Measurements from ENCODE around the gene REC114.

The REC114 gene

DNA sequence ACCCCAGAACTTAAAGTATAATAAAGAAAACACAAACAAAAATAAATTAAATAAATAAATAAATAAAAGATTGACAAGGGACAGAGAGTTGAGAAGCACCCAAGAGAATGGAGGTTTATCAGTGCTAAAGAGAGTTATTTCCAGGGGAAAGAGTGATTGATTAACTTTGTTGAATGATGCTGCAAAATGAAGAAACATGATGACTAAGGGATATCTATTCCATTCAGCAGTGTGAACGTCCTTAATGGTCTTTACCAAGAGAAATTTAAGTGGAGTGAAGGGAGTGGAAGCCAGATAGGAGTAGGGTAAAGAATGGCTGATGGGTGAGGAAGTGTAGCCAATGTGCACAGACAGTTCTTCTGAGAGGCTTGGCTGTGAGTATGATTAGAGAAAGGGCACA lies 11.1 kb downstream of the REC114 start:
- ChIA-PET CTCF (no interaction called here), POLR2A (no interaction called here)
- TF ChIP-seq LEF1 (IDR thresholded peaks at IDR 0.05; ENCODE audit: borderline replicate concordance) (no peak), BHLHE40 (IDR thresholded peaks at IDR 0.05; ENCODE audit: borderline replicate concordance) (no peak), PKNOX1 (IDR thresholded peaks at IDR 0.05) (no peak), NFRKB (IDR thresholded peaks at IDR 0.05) (no peak), L3MBTL2 (conservative IDR thresholded peaks at IDR 0.05) (no peak), CTBP1 (IDR thresholded peaks at IDR 0.05; ENCODE audit: borderline replicate concordance) (no peak), ZNF384 (IDR thresholded peaks at IDR 0.05) (no peak)
- DNase-seq (ENCODE audit: extremely low spot score), result no peak

- POLR2A ChIA-PET, result interaction anchor here (1.7 kb wide), 1 partner anchor 177 kb away, joined by 6 read pairs; the partner anchor contains the start of gene NPTN
- CTCF ChIA-PET, result no interaction called here
- TF ChIP-seq SP1 (IDR thresholded peaks at IDR 0.05) (no peak), ELF4 (IDR thresholded peaks at IDR 0.05) (no peak), PKNOX1 (IDR thresholded peaks at IDR 0.05) (no peak), L3MBTL2 (conservative IDR thresholded peaks at IDR 0.05) (no peak), ARNT (IDR thresholded peaks at IDR 0.05) (no peak), ZNF384 (IDR thresholded peaks at IDR 0.05) (no peak), LEF1 (IDR thresholded peaks at IDR 0.05; ENCODE audit: borderline replicate concordance) (no peak), FOXK2 (IDR thresholded peaks at IDR 0.05) (no peak), SUZ12 (IDR thresholded peaks at IDR 0.05) (no peak), BHLHE40 (IDR thresholded peaks at IDR 0.05; ENCODE audit: borderline replicate concordance) (no peak), CTBP1 (IDR thresholded peaks at IDR 0.05; ENCODE audit: borderline replicate concordance) (no peak), NFRKB (IDR thresholded peaks at IDR 0.05) (no peak), FOXM1 (IDR thresholded peaks at IDR 0.05; ENCODE audit: borderline replicate concordance) (no peak), FOXA1 (IDR thresholded peaks at IDR 0.05) (no peak)
- DNase-seq (ENCODE audit: extremely low spot score), result no peak
These were observed 12.9 kb downstream of the REC114 start for GRCh38 chr15:73455876-73456275.

- CTCF ChIA-PET, result no interaction called here
- no peak for DNase-seq (ENCODE audit: extremely low spot score)
These were observed 14.4 kb downstream of the REC114 start for GRCh38 chr15:73457334-73457733.

DNA sequence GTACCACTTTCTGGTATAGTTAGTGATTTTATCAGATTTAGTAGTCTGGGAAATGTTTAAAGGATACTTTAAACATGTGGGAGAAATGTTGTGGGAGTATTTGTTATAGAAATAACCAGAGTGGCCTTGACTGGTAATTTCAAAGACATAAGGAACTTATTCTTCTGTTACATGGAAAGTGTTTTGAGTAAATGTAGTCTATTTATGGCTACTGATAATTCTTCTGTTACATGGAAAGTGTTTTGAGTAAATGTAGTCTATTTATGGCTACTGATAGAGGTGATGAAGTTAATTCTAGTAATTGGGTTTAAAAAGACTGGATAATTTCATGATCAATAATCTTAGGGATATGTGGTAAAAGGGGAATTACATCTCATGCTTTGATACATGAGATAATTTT lies 17.7 kb downstream of the REC114 start:
- ChIA-PET POLR2A (no interaction called here), CTCF (no interaction called here)

More at GRCh38 chr15:73457334-73457733, 14.4 kb downstream of the REC114 start:
- POLR2A ChIA-PET, result interaction anchor here (1.7 kb wide), 1 partner anchor 176 kb away, joined by 6 read pairs; the partner anchor contains the start of gene NPTN
- TF ChIP-seq BHLHE40 (IDR thresholded peaks at IDR 0.05; ENCODE audit: borderline replicate concordance) (no peak), PKNOX1 (IDR thresholded peaks at IDR 0.05) (no peak)

GRCh38 chr15:73464602-73465001 lies 21.6 kb downstream of the REC114 start:
- POLR2A ChIA-PET, result no interaction called here
- TF ChIP-seq ELF4 (IDR thresholded peaks at IDR 0.05) (no peak), ARNT (IDR thresholded peaks at IDR 0.05) (no peak), BHLHE40 (IDR thresholded peaks at IDR 0.05; ENCODE audit: borderline replicate concordance) (no peak), TARDBP (IDR thresholded peaks at IDR 0.05) (no peak), FOXK2 (IDR thresholded peaks at IDR 0.05) (no peak), SUZ12 (IDR thresholded peaks at IDR 0.05) (no peak), PKNOX1 (IDR thresholded peaks at IDR 0.05) (no peak), L3MBTL2 (conservative IDR thresholded peaks at IDR 0.05) (no peak), NFRKB (IDR thresholded peaks at IDR 0.05) (no peak), SP1 (IDR thresholded peaks at IDR 0.05) (no peak)
- CTCF ChIA-PET, result interaction anchor here (0.7 to 1.5 kb wide), 5 partner anchors 16 to 465 kb away, joined by 3 to 4 read pairs (median 3); no protein-coding TSS in a partner anchor
- peak; percentile 44 for DNase-seq (ENCODE audit: extremely low spot score)

More for the DNA sequence above, 17.7 kb downstream of the REC114 start:
- no peak for DNase-seq (ENCODE audit: extremely low spot score)
- TF ChIP-seq PKNOX1 (IDR thresholded peaks at IDR 0.05) (no peak), SP1 (IDR thresholded peaks at IDR 0.05) (no peak), TARDBP (IDR thresholded peaks at IDR 0.05) (no peak), SUZ12 (IDR thresholded peaks at IDR 0.05) (no peak), FOXK2 (IDR thresholded peaks at IDR 0.05) (no peak), FOXA1 (IDR thresholded peaks at IDR 0.05) (no peak), ZNF384 (IDR thresholded peaks at IDR 0.05) (no peak), LEF1 (IDR thresholded peaks at IDR 0.05; ENCODE audit: borderline replicate concordance) (no peak), ELF4 (IDR thresholded peaks at IDR 0.05) (no peak), CTBP1 (IDR thresholded peaks at IDR 0.05; ENCODE audit: borderline replicate concordance) (no peak), HDGF (IDR thresholded peaks at IDR 0.05; ENCODE audit: borderline replicate concordance) (no peak), NFRKB (IDR thresholded peaks at IDR 0.05) (no peak), BHLHE40 (IDR thresholded peaks at IDR 0.05; ENCODE audit: borderline replicate concordance) (no peak), L3MBTL2 (conservative IDR thresholded peaks at IDR 0.05) (no peak), ARNT (IDR thresholded peaks at IDR 0.05) (no peak), FOXM1 (IDR thresholded peaks at IDR 0.05; ENCODE audit: borderline replicate concordance) (no peak)

All from HEK293T (cell line).